ES-I3 (cell line): ENCODE results near the gene CASQ1.

Experiments
- H3K36me3 ChIP-seq: 2 replicates; pipeline ENCODE4 v1.6.1; 2013; ENCODE audit warnings: mild to moderate bottlenecking, low read length, control low read depth, moderate library complexity; ENCODE audit not compliant: insufficient read depth
- H3K4me1 ChIP-seq: 2 replicates; pipeline ENCODE4 v1.6.1; 2013; ENCODE audit warnings: mild to moderate bottlenecking, control low read depth, low read length; ENCODE audit not compliant: insufficient read depth
- H3K9ac ChIP-seq: 2 replicates; pipeline ENCODE4 v1.6.1; 2013; ENCODE audit warnings: low read depth, mild to moderate bottlenecking, low read length, moderate library complexity
- H3K9me3 ChIP-seq: 2 replicates; pipeline ENCODE4 v1.6.1; 2013; ENCODE audit warnings: mild to moderate bottlenecking, low read length, moderate library complexity; ENCODE audit not compliant: control insufficient read depth, insufficient read depth

Gene CASQ1

GRCh38 chr1:160204526-160205241 lies 14.3 kb downstream of the CASQ1 start:
- H3K9me3 ChIP-seq: no peaks in the 10 kb centered on the region
- peaks cover 43% of the 10 kb centered on the region for H3K4me1 ChIP-seq
- H3K9ac ChIP-seq: peak overlapping the region; percentile 38
- peaks cover 6% of the 10 kb centered on the region; the same call in 1 of the 2 replicates for H3K36me3 ChIP-seq

DNA sequence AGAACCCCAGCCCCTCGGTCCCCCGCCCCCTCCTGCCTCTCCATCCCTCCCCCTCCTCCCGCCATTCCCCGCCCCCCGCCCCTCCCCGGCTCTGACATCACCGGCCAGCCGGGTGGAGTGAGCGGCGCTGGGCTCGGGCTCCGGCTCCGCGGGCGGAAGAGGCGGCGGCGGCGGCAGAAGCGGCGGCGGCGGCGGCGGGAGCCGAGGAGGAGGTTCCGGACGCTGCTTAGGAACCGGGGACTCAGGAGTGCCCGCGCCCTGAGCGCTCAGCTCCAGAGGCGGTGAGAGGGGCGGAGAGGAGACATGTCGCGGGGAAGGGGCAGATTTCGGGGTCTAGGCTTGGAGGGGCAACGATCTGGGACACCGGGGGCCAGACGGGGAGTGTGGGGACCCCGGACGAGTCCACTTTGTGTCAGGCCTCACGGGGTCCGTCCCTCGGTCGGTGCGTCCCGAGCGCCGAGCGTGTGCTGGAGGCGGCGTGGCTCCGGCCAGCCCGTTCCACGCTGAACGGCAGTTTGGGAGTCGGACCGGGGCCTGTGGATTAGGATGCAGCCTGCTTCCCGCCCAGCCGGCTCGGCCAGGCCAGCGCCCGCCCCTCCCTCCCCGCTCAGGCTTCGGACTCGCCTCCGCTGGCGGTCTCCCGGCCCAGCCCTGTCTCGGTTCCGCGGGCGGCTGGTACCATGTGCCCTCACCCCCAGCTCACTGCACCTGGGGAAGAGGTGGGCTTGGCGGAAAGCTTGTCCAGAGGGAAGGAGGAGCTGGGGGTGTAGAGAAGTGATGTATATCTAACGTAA lies 15.1 kb downstream of the CASQ1 start, which contains the start of gene PEA15:
Gene PEA15 (plus strand): TSS at position 143 of the 794 bp plus-strand sequence. CDS start 6,161 bp downstream, outside the sequence.
- H3K9me3 ChIP-seq: no peaks in the 10 kb centered on the region
- H3K4me1 ChIP-seq: peaks cover 50% of the 10 kb centered on the region
- H3K9ac ChIP-seq: peak within 1 kb of the TSS; percentile 90
- H3K36me3 ChIP-seq: peaks cover 6% of the 10 kb centered on the region; the same call in 1 of the 2 replicates

DNA sequence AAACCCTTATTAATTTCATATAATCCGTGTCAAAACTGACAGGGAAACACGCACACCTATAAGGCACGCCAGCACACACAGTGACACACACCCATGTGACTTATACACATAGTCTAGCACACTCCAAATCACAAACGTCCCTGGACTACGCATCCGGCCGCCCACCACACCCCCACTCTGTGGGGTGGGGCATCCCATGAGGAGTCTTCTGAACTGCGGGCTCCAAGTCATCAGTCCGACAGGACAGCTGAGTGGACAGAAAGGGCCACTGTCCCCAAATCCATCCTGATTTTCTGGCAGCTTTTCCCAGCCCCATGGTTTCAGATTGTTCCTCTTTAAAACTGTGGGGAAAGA lies 15.6 kb downstream of the CASQ1 start:
- H3K36me3 ChIP-seq: peaks cover 6% of the 10 kb centered on the region; the same call in 1 of the 2 replicates
- peak overlapping the region; percentile 90 for H3K9ac ChIP-seq
- no peaks in the 10 kb centered on the region for H3K9me3 ChIP-seq
- H3K4me1 ChIP-seq: peaks cover 54% of the 10 kb centered on the region

DNA sequence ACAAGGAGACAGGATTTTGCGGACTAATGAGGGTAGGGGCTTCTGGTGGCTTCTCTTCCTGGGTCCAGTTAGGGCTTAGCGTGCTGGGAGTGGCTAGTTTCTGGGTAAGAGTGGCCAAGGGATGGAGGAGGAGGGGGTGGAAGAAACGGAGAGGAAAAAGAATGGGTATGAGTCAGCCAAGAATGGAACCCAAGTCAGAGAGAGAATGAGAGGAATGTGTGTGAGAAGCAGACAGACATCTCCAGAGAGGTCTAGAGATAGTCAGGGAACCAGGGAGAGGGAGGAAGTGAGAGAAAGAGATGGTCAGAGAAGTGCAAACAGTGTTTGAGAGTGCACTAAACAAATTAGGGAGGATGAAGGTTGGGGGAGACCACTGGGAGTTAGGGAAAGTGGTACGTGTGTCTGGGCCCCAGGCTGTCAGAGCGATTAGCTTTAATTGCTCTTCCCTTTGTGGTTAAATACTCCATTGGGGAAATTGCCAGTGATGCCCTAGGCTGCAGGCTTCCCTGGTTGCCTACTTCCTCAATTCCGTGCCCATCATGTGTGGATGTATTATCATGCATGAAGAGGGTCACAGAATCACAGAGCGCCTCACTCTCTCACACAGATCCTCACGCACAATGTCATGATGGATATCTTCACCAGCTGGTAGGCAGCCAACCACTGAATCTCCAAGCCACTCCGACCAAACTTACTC lies 16.2 kb downstream of the CASQ1 start:
- Histone ChIP-seq H3K36me3 (peaks cover 9% of the 10 kb centered on the region; the same call in 1 of the 2 replicates), H3K4me1 (peaks cover 58% of the 10 kb centered on the region), H3K9me3 (no peaks in the 10 kb centered on the region), H3K9ac (peak overlapping the region; percentile 90; the same call in 1 of the 2 replicates)

- no peak overlapping the region; the same call in 1 of the 2 replicates for H3K9ac ChIP-seq
- peaks cover 14% of the 10 kb centered on the region for H3K36me3 ChIP-seq
- peaks cover 58% of the 10 kb centered on the region for H3K4me1 ChIP-seq
- H3K9me3 ChIP-seq: no peaks in the 10 kb centered on the region
Observed at GRCh38 chr1:160207118-160207650, 16.8 kb downstream of the CASQ1 start.

DNA sequence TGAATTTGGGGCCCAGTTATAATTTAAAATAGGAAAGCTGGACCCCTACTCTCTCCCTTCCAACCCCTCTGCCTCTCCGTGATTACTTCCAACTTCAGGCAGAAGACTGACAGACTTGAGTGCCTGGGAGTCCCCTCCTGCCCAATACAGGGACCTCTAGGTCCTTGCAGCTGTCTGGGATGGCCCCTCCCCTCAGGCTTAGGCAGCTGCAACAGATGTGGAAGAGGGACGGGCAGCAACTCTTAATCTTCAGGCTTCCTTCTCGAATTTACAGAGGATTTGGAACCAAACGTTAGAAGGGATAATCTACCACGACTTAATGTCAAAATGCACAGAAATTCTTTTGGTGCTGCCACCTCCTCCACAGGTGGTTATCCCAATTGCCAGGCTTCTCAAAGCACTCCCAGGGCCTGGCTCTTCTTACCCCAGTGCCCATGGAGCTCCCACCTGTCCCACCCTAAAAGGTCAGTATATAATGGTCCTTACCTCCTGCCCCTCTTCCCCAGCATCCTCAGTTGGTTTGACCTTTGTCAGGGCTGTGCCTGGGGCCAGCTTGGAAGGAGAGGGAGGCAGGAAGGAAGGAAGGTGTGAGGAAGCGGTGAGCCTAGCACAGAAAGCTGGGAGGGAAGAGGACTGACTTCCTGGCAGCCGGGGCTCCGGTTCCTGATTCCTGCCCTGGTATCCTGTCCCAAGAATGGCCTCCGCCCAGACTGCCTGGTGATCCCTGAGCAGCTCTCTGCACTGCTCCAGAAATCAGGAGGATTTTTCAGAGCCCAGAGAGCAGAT lies 17.6 kb downstream of the CASQ1 start:
- Histone ChIP-seq H3K9me3 (no peaks in the 10 kb centered on the region), H3K4me1 (peaks cover 58% of the 10 kb centered on the region), H3K9ac (no peak overlapping the region), H3K36me3 (peaks cover 20% of the 10 kb centered on the region)

GRCh38 chr1:160208557-160209320 lies 18.4 kb downstream of the CASQ1 start:
- Histone ChIP-seq H3K9ac (no peak overlapping the region), H3K36me3 (peaks cover 25% of the 10 kb centered on the region), H3K9me3 (no peaks in the 10 kb centered on the region), H3K4me1 (peaks cover 58% of the 10 kb centered on the region)

DNA sequence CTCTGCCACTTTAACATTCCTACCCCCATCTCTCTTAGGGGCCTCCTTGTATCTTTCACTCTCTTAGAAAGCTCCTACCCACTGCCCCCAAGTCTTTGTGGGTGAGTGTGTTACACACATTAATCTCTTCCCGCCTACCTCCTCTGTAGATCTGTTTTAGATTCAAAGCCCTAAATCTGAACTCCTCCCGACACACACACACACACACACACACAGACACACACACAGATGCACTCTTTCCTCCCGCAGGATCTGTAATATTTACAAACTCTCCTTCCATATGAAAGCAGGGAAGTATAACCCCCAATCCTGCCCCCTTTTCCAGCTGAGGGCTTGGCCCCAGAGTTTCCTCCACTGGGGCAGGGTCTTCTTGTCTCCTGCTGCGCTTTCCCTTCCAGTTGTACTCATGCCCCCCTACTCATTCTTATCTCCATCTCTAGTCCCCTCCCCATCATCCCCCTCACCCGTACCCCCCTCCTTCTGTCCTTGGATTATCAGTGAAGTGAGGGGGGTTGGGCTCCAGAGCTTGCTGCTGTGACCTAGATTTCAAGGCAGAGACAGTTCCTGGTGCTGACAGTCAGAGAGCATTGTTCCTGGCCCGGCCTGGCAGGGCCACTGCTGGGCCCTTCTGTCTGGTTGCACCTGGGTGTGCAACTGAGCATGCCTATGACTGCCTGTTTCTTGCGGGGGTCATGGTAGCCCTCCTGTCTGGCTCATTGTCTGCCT lies 19.1 kb downstream of the CASQ1 start:
- Histone ChIP-seq H3K9me3 (no peaks in the 10 kb centered on the region), H3K4me1 (peaks cover 52% of the 10 kb centered on the region), H3K36me3 (peaks cover 31% of the 10 kb centered on the region), H3K9ac (no peak overlapping the region)

DNA sequence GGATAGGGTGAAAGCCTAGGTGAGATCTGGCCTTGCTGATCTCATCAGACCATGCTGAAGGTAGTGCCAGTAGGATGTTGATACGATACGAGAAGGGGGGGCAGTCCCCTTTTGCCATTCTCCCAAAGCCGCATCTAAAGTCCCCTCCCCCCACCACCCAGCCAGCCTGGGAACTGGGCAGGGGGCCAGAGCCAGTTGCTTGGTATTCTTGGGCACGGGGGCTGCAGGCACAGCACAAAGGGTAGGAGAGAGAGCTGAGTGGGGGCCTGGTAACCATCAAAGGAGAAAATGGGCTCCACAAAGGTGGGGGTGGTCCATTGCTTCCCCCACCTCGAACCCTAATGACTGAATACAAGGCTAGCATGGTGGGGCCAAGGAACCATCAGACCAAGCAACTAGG lies 20.2 kb downstream of the CASQ1 start:
- Histone ChIP-seq H3K4me1 (peaks cover 46% of the 10 kb centered on the region), H3K9me3 (no peaks in the 10 kb centered on the region), H3K36me3 (peaks cover 37% of the 10 kb centered on the region), H3K9ac (no peak overlapping the region)

- Histone ChIP-seq H3K4me1 (peaks cover 46% of the 10 kb centered on the region), H3K9me3 (no peaks in the 10 kb centered on the region), H3K36me3 (peaks cover 39% of the 10 kb centered on the region), H3K9ac (no peak overlapping the region)
Observed at GRCh38 chr1:160211046-160211790, 20.8 kb downstream of the CASQ1 start.

- H3K9ac ChIP-seq: no peak overlapping the region
- H3K36me3 ChIP-seq: peaks cover 47% of the 10 kb centered on the region
- H3K4me1 ChIP-seq: peaks cover 19% of the 10 kb centered on the region
- H3K9me3 ChIP-seq: no peaks in the 10 kb centered on the region
Observed at GRCh38 chr1:160214481-160215140, 24.2 kb downstream of the CASQ1 start.

- Histone ChIP-seq H3K4me1 (peaks cover 14% of the 10 kb centered on the region), H3K9ac (no peak overlapping the region), H3K36me3 (peaks cover 46% of the 10 kb centered on the region), H3K9me3 (no peaks in the 10 kb centered on the region)
Observed at GRCh38 chr1:160216301-160216700, 25.9 kb downstream of the CASQ1 start.
